Measurements from ENCODE around the gene IL19. TPM values are rescaled to one million over a fixed set of nuclear protein-coding genes. Genes with fewer than 3 reads are reported as not detected.

The IL19 gene
- total and polyA plus RNA-seq, 12 donors, result not detected

GRCh38 chr1:206753141-206753540 is 17.4 kb upstream of the IL19 start:
- intact Hi-C loops (cut with DNase I), result no loop called here
- Histone ChIP-seq H3K9me3 (replicated peaks in 1 of 3) (no peaks in the 10 kb centered on the region), H3K27me3 (no peaks in the 10 kb centered on the region), H3K27ac (no peak overlapping the region), H3K4me3 (no peak overlapping the region), H3K36me3 (replicated peaks in 1 of 2) (no peaks in the 10 kb centered on the region), H3K4me1 (replicated peaks in 1 of 2) (no peaks in the 10 kb centered on the region)
- no peak for DNase-seq
- TF ChIP-seq POLR2A (IDR thresholded peaks at IDR 0.05), result no peak
- TF ChIP-seq, protein P1, sequence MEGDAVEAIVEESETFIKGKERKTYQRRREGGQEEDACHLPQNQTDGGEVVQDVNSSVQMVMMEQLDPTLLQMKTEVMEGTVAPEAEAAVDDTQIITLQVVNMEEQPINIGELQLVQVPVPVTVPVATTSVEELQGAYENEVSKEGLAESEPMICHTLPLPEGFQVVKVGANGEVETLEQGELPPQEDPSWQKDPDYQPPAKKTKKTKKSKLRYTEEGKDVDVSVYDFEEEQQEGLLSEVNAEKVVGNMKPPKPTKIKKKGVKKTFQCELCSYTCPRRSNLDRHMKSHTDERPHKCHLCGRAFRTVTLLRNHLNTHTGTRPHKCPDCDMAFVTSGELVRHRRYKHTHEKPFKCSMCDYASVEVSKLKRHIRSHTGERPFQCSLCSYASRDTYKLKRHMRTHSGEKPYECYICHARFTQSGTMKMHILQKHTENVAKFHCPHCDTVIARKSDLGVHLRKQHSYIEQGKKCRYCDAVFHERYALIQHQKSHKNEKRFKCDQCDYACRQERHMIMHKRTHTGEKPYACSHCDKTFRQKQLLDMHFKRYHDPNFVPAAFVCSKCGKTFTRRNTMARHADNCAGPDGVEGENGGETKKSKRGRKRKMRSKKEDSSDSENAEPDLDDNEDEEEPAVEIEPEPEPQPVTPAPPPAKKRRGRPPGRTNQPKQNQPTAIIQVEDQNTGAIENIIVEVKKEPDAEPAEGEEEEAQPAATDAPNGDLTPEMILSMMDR (IDR thresholded peaks at IDR 0.05), result no peak
- WGBS, 4 donors, result 76 to 91% (median 86%) methylated on average over 3 of the region's 3 CpGs

DNA sequence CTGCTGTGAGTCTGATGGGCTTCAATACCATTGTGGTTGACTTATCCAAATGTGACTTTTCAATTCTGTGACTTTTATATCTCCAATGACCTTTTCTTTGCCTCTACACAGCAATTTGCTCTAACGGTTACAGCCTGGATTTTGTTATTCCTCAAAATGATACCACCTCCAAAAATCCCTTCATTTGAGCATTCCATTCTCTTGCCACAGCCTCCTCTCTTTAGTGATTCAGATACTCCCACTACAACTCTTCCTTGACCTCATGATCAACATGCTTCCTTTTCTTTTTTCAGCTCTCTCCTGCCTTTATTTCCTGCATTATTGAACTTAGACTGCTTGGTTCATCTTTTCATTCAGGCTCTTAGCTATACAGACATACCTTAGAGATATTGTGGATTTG is 16.6 kb upstream of the IL19 start:
- no peaks in the 10 kb centered on the region for H3K4me1 ChIP-seq (replicated peaks in 1 of 2)
- H3K36me3 ChIP-seq (replicated peaks in 1 of 2), result no peaks in the 10 kb centered on the region
- no peak overlapping the region for H3K27ac ChIP-seq
- WGBS, 4 donors, result 53 to 68% (median 56%) methylated on average over 1 of the region's 1 CpG
- intact Hi-C loops (cut with DNase I), result no loop called here
- H3K27me3 ChIP-seq, result no peaks in the 10 kb centered on the region
- no peak overlapping the region for H3K4me3 ChIP-seq
- DNase-seq, result no peak
- H3K9me3 ChIP-seq (replicated peaks in 1 of 3), result no peaks in the 10 kb centered on the region
- TF ChIP-seq, protein P1 (IDR thresholded peaks at IDR 0.05), result no peak
- no peak for TF ChIP-seq POLR2A (IDR thresholded peaks at IDR 0.05)

DNA sequence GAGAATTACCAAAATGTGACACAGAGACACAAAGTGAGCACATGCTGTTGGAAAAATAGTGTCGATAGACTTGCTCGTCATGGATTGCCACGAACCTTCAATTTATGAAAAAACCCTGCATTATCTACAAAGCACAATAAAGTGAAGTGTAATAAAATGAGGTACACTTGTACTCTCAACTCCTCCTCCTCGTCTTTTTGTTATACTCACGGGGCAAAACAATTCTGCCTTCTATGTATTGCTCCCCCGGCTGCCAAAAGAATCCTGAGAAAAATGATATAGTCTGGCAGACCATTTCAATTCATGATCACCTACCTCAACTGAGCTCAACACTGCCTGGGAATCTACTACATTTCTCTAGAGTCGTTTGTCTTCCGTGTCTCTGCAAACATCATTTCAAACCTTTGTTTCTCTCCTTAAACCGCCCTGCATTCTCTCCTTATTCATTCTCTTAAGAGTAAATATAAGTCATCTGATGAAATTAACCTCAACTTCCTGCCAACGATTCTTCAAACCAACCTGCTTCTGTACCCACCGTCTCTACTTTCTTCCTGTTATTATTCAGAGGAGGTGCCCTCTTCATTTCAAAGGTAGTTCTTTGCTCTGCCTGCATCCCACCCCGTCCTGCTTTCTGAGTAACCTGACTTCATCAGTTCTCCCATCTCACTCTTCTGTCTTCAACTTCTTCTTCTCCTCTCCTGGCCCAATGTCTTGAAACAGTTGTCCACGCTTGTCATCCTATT is 12.9 kb upstream of the IL19 start:
- H3K36me3 ChIP-seq (replicated peaks in 1 of 2), result no peaks in the 10 kb centered on the region
- 71 to 80% (median 75%) methylated on average over 13 of the region's 13 CpGs for WGBS, 4 donors
- intact Hi-C loops (cut with DNase I), result no loop called here
- no peaks in the 10 kb centered on the region for H3K9me3 ChIP-seq (replicated peaks in 1 of 3)
- H3K27me3 ChIP-seq, result peaks cover 3% of the 10 kb centered on the region
- no peak overlapping the region for H3K27ac ChIP-seq
- no peak overlapping the region for H3K4me3 ChIP-seq
- DNase-seq, result no peak
- TF ChIP-seq, protein P1 (IDR thresholded peaks at IDR 0.05), result no peak
- H3K4me1 ChIP-seq (replicated peaks in 1 of 2), result no peaks in the 10 kb centered on the region

- intact Hi-C loops (cut with DNase I), result no loop called here
- 61 to 84% (median 72%) methylated on average over 1 of the region's 1 CpG for WGBS, 4 donors
- no peak overlapping the region for H3K27ac ChIP-seq
Measured at GRCh38 chr1:206760590-206760989, 10.0 kb upstream of the IL19 start.

More at GRCh38 chr1:206760590-206760989, 10.0 kb upstream of the IL19 start:
- Histone ChIP-seq H3K27me3 (peaks cover 3% of the 10 kb centered on the region), H3K4me1 (replicated peaks in 1 of 2) (no peaks in the 10 kb centered on the region), H3K4me3 (no peak overlapping the region), H3K9me3 (replicated peaks in 1 of 3) (no peaks in the 10 kb centered on the region), H3K36me3 (replicated peaks in 1 of 2) (no peaks in the 10 kb centered on the region)
- TF ChIP-seq POLR2A (IDR thresholded peaks at IDR 0.05), result no peak
- no peak for DNase-seq
